NCI-H2029 treated with DMSO at 0.1 percent for 48 hours (cell line): ENCODE results near the gene PCBP2.
A peak's percentile ranks its signal among the peaks of the same experiment; 100 is the strongest.
"Not testable (repeated sequence)": the region's sequence is repeated elsewhere in the genome, so short reads cannot be mapped to it uniquely, and the experiment has no call there.

ENCODE experiments used
- DNase-seq: peaks from one replicate; lab custom pipeline; 2025; lab: John Stamatoyannopoulos, UW

Gene PCBP2

GRCh38 chr12:53451661-53452158, at the start of gene PCBP2:
TSS of gene PCBP2 (plus strand) at chr12:53452102. CDS start at chr12:53454801, 2,699 bp downstream.
- DNase-seq, result peak; percentile 99

- not testable (repeated sequence) for DNase-seq
Observed at GRCh38 chr12:53402351-53402750, 49.6 kb upstream of the PCBP2 start.

- DNase-seq, result no peak
Observed at GRCh38 chr12:53402871-53403270, 49.0 kb upstream of the PCBP2 start.

GRCh38 chr12:53410951-53411350, 41.0 kb upstream of the PCBP2 start:
- no peak for DNase-seq

- no peak for DNase-seq
Observed at GRCh38 chr12:53413485-53414204, 38.3 kb upstream of the PCBP2 start.

GRCh38 chr12:53414756-53415417, 37.0 kb upstream of the PCBP2 start:
- no peak for DNase-seq

- not testable (repeated sequence) for DNase-seq
Observed at GRCh38 chr12:53415752-53416389, 36.0 kb upstream of the PCBP2 start.

GRCh38 chr12:53417291-53417816, 34.5 kb upstream of the PCBP2 start:
- DNase-seq, result not testable (repeated sequence)

GRCh38 chr12:53418221-53418620, 33.7 kb upstream of the PCBP2 start:
- DNase-seq, result no peak

- no peak for DNase-seq
Observed at GRCh38 chr12:53419756-53420155, 32.1 kb upstream of the PCBP2 start.

- not testable (repeated sequence) for DNase-seq
Observed at GRCh38 chr12:53422247-53422646, 29.7 kb upstream of the PCBP2 start.

- no peak for DNase-seq
Observed at GRCh38 chr12:53423597-53423996, 28.3 kb upstream of the PCBP2 start, which contains the start of gene AMHR2. TSS of gene AMHR2 (plus strand) at chr12:53423855. CDS start at chr12:53423935, 80 bp downstream.

GRCh38 chr12:53424626-53425514, 27.0 kb upstream of the PCBP2 start:
- DNase-seq, result no peak

GRCh38 chr12:53425515-53426150, 26.3 kb upstream of the PCBP2 start:
- no peak for DNase-seq

- DNase-seq, result no peak
Observed at GRCh38 chr12:53427905-53428594, 23.9 kb upstream of the PCBP2 start.

GRCh38 chr12:53428741-53429140, 23.2 kb upstream of the PCBP2 start:
- no peak for DNase-seq

- DNase-seq, result no peak
Observed at GRCh38 chr12:53430116-53430515, 21.8 kb upstream of the PCBP2 start.

GRCh38 chr12:53431187-53431586, 20.7 kb upstream of the PCBP2 start:
- DNase-seq, result no peak

GRCh38 chr12:53435326-53435725, 16.6 kb upstream of the PCBP2 start:
- DNase-seq, result not testable (repeated sequence)

GRCh38 chr12:53439582-53439981, 12.3 kb upstream of the PCBP2 start:
- DNase-seq, result not testable (repeated sequence)
